Hepatic stellate cell (primary cell): ENCODE data around the gene THOC1.
"Not testable (repeated sequence)": the region's sequence is repeated elsewhere in the genome, so short reads cannot be mapped to it uniquely, and the experiment has no call there.

ENCODE experiments used
- DNase-seq: peaks from one replicate; pipeline ENCODE4 v3.0.0; 2011; ENCODE audit warnings: low spot score

Gene THOC1

GRCh38 chr18:267688-268552 is at the start of gene THOC1:
THOC1 (minus strand) TSS chr18:268047; CDS start chr18:268019, 28 bp downstream.
- peak; percentile 87 for DNase-seq

GRCh38 chr18:317618-318017 is 49.8 kb upstream of the THOC1 start:
- DNase-seq = no peak

- DNase-seq = no peak
Observed at GRCh38 chr18:316393-316792, 48.5 kb upstream of the THOC1 start.

- no peak for DNase-seq
Observed at GRCh38 chr18:313931-314330, 46.1 kb upstream of the THOC1 start.

- no peak for DNase-seq
Observed at GRCh38 chr18:312415-312814, 44.6 kb upstream of the THOC1 start.

- DNase-seq = no peak
Observed at GRCh38 chr18:310042-310441, 42.2 kb upstream of the THOC1 start.

- not testable (repeated sequence) for DNase-seq
Observed at GRCh38 chr18:308086-308485, 40.2 kb upstream of the THOC1 start.

GRCh38 chr18:306608-307255 is 38.9 kb upstream of the THOC1 start:
- no peak for DNase-seq

- no peak for DNase-seq
Observed at GRCh38 chr18:305003-305501, 37.2 kb upstream of the THOC1 start.

GRCh38 chr18:303607-304006 is 35.8 kb upstream of the THOC1 start:
- no peak for DNase-seq

GRCh38 chr18:303011-303410 is 35.2 kb upstream of the THOC1 start:
- no peak for DNase-seq

- no peak for DNase-seq
Observed at GRCh38 chr18:302097-302496, 34.2 kb upstream of the THOC1 start.

GRCh38 chr18:297936-298335 is 30.1 kb upstream of the THOC1 start:
- DNase-seq = no peak

GRCh38 chr18:295756-296490 is 28.1 kb upstream of the THOC1 start:
- DNase-seq = no peak

- DNase-seq = no peak
Observed at GRCh38 chr18:294566-294965, 26.7 kb upstream of the THOC1 start.

- no peak for DNase-seq
Observed at GRCh38 chr18:293536-293935, 25.7 kb upstream of the THOC1 start.

- DNase-seq = no peak
Observed at GRCh38 chr18:292271-292670, 24.4 kb upstream of the THOC1 start.

GRCh38 chr18:289970-290369 is 22.1 kb upstream of the THOC1 start:
- DNase-seq = not testable (repeated sequence)

GRCh38 chr18:289026-289425 is 21.2 kb upstream of the THOC1 start:
- no peak for DNase-seq

- DNase-seq = no peak
Observed at GRCh38 chr18:286515-287310, 18.9 kb upstream of the THOC1 start.

- DNase-seq = no peak
Observed at GRCh38 chr18:285817-286216, 18.0 kb upstream of the THOC1 start.

- DNase-seq = no peak
Observed at GRCh38 chr18:275486-275885, 7.6 kb upstream of the THOC1 start.
